Myocyte (in vitro differentiated cells): ENCODE measurements around the gene EMX2. TPM values are rescaled to one million over a fixed set of nuclear protein-coding genes. Genes with fewer than 3 reads are reported as not detected.

Experiments
- DNase-seq: peaks from one replicate; pipeline ENCODE4 v3.0.0-alpha.2; 2012; ENCODE audit warnings: low read depth
- total RNA-seq: library from RNA; depleted of rRNA; stranded (reverse); fragments of >200 nt; gene quantifications from 2 replicates; pipeline ENCODE4 v1.2.3, GENCODE V29; 2014

The EMX2 gene
- total RNA-seq, 1 donor from 2014 or later, result not detected

GRCh38 chr10:117543225-117544003, 868 bp downstream of the EMX2 start:
- peak; percentile 9 for DNase-seq

DNA sequence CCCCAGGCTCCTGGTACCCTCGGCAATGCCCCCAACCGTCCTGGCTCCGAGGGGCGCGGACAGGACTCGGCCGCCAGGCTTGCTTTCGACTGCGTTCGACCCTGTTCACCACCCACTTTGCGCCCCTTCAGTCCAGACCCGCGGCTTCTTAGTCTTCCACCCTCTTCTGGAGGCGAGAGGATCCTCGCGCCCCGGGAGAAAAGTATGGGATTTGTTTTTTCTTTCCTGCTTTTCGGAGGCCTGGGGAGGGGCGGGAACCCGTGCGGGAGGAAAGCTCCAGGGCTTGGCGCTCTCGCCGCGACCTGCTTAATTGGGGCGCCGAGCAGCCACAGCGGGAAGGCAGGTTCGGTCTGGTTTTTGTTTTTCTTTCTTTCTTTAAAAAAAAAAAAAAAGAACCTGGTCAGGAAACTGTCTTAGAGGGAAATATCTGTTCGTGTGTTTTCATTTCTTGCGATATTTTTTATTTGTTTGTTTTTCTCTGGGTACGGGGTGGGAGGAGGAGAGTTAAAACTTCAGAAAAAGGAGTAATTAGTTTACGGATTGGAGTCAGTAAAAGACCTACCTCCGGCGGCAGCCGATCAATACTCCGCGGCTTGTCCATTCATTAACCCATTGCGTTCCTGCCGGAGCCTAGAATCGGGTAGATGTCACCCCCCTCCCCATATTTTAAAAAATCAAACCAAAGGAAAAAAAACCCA, 1.6 kb downstream of the EMX2 start:
- DNase-seq, result peak; percentile 17

DNA sequence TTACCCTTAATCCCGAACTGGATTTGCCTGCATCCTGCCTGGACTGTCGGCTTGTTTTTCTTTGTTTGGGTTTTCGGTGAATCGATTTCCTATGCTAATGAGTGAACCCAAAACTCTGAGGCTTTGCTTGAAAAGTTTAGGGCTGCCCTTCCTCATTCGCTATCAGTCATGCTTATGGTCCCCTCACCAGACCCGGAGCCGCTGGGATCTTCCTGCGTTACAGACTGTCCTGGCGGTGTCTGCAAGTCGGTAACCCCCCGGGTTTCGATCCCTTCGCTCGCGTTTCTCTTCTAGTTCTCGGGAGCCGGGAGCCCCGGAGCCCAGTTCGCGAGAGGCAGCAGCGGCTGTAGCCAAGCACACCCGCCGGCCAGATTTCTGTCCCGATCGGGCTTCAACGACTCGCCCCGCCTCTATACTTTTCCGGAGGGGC, 2.2 kb downstream of the EMX2 start:
- DNase-seq, result peak; percentile 20

DNA sequence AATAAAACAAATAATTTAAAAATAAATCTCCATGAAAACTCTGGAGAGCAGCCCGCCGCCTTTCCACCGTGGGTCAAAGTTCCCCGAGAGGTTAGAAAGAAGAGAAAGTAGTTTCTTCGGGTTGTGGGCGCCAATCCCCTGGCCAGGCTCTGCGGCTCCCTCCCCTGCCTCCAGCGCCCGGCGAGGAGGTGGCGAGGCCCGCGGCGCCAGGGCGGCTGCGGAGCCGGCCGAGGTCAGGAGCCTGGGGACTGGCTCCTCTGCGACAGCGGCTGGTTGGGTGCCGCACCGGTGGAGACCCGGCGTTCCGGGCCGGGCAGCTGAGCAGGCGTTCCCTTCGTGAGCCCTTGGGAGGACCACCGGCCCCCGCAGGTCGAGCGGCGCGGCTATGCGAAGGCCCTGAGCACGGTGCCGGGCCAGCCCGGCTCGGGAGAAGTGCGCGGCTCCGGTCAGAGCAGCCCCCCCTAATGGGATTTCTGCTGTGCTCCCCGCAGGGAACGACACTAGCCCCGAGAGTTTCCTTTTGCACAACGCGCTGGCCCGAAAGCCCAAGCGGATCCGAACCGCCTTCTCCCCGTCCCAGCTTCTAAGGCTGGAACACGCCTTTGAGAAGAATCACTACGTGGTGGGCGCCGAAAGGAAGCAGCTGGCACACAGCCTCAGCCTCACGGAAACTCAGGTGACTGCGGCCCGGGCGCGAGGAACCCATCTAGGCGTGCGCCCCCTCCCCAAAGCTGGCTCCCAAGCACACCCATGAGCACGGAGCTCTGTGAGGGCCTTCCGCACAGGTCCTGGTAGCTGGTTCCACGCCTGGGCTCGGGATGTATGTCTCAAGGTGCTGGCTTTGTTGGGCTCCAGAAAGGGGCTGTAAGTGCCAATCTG, 2.8 kb downstream of the EMX2 start:
- DNase-seq, result peak; percentile 3

DNA sequence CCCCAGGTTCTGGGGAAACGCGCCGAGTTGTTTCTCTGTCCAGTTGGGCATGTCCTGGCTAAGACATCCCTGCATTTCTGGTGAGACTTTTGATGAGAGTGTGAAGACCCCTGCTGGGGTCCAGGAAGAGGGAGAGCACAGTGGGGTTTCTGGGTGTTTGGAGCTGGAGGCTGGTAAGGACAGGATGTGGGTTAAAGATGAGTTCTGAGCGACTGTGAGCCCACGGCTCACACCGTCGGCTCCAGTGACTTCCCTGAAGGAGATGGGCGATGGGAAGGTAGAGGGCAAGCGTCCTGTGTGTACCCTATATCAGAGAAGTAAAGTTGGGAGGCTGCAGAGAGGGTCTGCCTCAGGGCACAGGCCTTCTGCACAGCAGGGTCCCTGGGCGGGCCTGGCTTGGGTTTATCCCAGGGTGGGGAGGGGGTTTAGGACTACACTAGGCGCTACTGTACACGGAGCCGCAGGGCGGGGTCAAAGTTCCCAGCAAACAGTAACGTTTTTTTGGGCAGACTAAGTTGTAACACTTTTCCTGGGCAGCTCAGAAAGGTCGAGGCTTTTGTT, 3.6 kb downstream of the EMX2 start:
- no peak for DNase-seq

- DNase-seq, result no peak
These were observed 4.1 kb downstream of the EMX2 start for GRCh38 chr10:117546581-117547015.

DNA sequence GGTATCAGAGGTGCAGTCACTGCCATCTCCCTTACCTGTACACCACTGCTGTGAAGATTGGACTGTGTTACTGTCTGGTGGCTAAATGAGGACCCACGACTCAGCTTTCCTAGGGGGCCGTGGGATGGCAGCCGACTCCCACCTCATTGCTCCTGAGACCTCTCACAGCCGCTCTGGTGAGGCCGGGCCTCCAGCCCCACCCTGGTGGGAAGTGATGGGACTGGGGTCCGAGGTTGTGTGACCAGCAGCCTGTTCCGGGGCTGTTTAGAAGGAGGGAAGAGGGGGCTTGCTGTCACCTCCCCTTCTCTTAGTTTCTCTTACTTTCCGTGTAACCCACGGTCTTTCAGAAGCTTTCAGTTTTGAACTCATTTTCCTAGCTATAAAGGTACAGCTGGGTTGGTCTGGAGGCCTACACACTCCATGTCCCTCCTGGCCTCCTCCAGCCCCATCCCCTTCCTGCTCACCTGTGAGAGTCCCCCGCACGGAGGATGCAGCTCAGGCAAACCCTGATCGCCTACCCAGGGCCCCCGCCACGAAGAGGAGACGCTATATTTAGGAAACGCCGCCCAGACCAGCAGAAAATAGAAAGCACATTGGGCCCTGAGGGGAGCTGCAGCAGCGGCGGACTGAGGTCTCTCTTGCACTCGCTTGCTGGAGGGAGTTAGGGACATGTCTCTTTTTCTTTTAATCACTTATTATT, 4.6 kb downstream of the EMX2 start:
- DNase-seq, result no peak

GRCh38 chr10:117547716-117548668, 5.4 kb downstream of the EMX2 start:
- DNase-seq, result no peak

DNA sequence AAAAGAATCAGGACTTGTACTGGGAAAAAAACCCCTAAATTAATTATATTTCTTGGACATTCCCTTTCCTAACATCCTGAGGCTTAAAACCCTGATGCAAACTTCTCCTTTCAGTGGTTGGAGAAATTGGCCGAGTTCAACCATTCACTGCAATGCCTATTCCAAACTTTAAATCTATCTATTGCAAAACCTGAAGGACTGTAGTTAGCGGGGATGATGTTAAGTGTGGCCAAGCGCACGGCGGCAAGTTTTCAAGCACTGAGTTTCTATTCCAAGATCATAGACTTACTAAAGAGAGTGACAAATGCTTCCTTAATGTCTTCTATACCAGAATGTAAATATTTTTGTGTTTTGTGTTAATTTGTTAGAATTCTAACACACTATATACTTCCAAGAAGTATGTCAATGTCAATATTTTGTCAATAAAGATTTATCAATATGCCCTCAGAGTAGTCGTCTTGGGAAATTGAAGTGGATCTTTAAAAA, 6.6 kb downstream of the EMX2 start:
- no peak for DNase-seq

- no peak for DNase-seq
These were observed 7.5 kb downstream of the EMX2 start for GRCh38 chr10:117550076-117550475.

DNA sequence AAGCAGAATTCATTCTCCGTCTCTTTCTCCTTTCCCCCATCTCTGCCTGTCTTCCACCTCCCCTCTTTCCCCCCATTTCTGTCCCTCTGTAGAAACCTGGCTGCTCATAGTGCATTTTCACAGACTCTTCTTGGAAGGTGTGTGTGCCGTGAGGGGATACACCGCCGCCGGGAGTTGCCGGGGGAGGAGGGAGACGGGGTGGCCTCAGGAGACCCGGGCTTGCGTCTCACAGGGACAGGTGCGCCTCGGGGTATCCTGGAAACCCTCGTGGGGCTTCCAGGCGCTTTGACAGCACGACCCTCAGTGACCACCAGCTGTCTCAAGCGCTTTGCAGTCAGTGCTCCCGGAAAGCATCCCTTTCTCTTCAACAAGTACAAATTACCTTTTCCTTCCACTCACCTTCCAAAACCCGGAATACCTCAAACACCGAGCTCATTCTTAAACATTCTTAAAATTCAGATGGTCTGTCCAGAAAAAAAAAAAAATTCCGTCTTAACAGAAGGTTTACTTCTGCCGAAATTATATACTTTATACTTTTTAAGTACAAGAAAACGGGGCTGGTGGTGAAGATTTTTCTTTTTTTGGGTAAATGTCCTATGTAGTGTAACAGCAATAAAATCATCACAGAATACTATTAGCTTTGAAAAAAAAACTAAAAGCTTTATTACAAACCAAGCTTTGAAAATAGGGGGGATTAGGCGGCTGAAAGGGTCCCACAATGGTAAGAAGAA, 8.2 kb downstream of the EMX2 start:
- no peak for DNase-seq

GRCh38 chr10:117551330-117552155, 9.0 kb downstream of the EMX2 start:
- DNase-seq, result no peak

DNA sequence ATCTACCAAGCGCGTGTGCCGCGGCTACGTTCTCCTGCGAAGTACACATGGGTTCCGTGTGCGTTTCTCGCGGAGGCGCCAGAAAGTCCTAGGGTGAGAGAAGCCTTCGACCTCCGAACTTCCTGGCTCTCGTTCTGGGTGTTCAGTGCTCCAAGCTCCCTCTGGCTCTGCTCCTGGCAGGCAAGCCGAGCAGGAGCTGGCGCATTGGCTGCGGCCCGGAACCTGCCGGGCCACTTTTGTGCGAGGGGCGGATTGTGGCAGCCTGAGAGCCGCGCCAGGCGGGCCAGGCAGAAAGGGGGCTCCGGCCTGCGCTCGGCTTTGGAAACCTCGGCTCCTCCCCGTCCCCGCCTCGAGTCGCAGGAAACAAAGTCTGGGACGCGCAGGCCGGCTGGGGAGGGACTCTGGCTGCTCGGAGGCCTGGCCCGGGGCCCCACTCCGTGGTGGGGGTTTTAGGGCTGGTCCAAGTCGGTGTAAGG, 9.6 kb downstream of the EMX2 start:
- DNase-seq, result no peak

DNA sequence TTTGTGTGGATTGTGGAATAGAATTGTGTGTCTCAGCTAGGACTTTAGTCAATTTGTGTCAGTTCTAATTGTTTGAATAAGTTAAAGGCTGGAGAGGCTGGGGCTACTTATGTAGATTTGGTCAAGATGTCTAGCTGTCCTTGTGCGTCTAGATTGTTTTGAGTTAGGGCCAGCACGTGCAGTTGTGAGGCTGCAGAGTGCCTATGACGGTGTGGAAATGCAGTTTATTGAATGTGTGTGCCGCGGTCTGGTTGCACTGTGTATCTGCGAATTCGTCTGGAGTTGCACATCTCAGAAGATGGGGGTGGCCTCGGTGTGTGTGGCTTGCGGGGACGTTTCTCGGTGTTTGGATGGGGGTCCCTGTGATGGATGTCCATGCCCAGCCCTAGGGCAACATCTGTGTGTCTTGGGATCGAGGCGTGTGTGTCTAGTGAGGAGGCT, 10.2 kb downstream of the EMX2 start:
- DNase-seq, result no peak

DNA sequence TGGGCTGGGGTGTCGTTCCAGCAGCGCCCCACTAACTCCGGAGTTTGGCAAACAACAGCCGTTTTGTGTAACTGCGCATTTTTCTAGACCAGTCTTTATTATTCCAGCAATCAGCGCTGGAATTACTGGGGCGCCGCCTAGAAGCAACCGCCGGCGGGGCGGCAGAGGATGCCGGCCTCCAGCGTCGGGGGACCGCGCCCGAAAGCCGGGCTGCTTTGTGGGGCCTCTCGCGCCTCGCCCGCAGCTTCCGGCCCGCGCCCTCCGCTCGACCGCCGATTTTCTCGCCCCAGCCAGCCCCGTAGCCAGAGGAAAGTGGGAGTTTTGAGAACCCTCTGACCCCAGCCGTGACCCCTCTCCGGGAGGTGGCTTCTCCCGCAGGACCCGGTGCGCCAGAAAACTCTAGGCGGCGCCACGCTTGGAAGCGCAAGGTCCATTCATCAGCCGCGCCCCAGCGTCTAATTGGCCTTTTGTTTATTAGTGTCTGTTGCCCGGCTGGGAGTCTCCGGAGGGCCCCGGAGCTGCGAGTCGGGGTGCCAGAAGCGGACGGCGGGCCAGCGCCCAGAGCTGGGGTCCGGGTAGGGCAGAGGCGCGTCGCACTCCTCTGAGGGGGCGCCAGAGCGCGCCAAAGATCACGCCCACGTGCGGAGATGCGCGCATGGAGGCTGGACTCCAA, 10.7 kb downstream of the EMX2 start:
- DNase-seq, result no peak

- DNase-seq, result no peak
These were observed 11.2 kb downstream of the EMX2 start for GRCh38 chr10:117553815-117554172.

- no peak for DNase-seq
These were observed 11.8 kb downstream of the EMX2 start for GRCh38 chr10:117554241-117554814.
